HG03097 (cell line): ENCODE measurements around the gene FRS3.
A peak's percentile ranks its signal among the peaks of the same experiment; 100 is the strongest.

Experiments
- ATAC-seq: cut with Tn5 transposase; IDR thresholded peaks from one replicate; pipeline ENCODE4 v1.9.1; 2021; ENCODE audit not compliant: unreplicated experiment, low FRiP score

The FRS3 gene

DNA sequence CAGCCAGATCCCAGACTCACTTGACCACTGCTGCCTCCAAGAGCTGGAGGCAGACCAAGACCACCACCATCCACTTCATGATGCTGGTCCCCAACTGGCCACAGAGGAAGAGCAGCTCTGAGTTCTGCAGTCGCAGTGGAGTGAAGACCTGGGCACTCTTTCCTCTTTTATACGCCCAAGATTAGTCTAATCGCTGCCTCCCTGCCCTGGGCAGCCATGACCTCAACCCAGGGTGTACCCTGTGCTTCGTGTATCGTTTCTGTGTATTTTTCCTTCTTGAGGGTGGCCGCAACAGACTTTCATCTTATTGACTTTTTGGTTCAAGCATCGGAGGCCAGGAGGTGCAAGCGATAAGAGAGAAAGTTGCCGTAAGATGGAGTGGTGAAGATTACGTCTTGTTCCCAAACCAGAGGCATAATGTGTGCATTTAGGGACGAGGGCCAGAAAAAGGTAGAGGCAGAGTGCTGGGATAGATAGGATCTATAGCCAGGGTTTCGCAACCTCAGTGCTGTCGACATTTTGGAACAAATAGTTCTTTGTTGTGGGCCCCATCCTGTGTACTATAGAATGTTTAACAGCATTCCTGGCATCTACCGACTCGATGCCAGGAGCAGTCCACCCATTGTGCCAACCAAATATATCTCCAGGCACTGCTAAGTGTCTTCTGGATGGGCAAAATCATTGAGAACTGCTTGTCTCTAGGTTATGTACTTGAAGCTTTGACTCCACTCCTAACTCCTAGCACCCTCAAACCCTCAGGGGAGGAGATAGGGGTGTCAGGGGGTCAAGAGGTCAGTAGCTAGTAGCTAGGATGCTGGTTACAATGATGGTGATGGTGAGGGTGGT is 32.2 kb downstream of the FRS3 start, which contains the start of gene PGC:
Gene PGC (minus strand): TSS at position 142 of the 846 bp plus-strand sequence. CDS start 63 bp downstream, at position 79.
- no peak for ATAC-seq

DNA sequence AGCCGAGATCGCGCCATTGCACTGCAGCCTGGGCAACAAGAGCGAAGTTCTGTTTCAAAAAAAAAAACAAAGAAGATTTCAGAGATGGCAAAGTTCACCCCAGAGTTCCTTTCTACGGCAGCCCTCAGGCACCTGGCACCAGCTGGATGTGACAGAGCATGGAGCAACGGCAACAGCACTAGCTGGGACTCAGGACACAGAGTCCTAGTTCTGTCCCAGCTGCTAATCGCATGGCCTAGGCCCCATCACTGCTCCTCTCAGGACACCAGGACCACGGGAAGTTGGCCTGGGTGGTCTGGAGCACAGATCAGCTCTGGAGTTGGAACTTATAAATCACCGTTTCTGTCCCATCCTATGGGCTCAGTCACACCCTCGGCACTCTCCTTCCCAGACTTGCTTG is 33.6 kb downstream of the FRS3 start:
- ATAC-seq, result no peak

DNA sequence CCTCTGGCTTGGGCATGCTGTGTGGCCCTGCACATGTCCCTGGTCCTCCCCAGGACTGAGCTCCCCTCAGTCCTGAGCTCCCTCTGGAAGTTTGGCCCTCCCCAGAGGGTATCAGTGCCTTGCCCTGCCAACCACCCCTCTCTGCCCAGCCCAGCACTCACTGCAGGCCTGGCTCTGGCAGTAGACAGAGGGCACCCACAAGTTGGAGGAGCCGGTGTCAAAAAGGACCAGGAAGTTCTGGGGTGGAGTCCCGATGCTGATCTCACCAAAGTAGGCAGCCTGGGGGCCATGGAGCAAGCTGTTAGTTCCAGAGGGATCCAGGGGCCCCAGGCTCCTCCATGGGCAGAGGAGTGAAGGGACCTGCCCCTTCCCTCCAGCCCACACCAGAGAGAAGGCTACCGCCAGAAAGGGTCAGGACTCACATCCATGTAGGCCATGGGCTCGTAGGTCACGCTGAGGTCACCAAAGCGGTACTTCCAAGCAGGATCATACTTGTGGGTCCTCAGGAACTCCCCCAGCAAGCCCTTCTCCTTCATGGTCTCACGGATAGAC is 35.4 kb downstream of the FRS3 start:
- ATAC-seq, result no peak

DNA sequence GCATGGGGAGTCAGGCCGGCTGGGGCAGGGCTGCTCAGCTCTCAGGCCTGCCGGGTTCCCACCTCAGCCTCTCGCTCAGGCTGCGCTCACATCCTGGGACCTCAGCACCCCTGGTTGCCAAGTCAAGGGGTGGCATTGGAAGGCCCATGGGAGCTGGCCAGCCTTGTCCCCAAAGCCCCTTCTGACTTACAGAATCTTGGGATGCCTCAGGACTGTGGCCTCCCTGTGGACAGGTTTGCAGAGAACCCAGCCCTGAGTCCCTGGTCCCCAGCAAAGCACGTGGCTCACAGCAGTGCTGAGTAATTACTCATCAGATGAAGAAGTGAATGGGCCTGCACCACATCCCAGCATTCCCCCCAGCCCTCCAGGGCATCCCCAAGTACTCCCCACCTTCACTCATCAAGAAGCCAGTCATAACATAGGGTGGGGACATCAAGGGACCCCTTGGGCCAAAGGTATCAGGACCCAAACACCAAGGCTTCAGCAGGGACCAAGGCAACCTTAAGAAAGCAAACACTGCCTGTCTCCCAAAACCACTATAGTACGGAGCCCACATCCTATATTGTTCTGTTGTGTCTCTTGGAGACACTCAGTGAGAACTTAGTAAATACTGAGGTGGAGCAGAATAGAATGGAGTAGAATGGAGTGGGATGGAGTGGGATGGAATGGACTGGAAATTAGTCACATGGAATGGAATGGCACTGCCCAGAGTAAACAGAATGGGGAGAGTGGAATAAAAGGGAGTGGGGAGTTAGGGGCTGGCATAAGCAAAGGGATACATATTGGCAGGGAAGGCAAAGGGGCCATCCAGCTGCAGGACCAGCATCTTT is 36.1 kb downstream of the FRS3 start:
- ATAC-seq, result no peak

DNA sequence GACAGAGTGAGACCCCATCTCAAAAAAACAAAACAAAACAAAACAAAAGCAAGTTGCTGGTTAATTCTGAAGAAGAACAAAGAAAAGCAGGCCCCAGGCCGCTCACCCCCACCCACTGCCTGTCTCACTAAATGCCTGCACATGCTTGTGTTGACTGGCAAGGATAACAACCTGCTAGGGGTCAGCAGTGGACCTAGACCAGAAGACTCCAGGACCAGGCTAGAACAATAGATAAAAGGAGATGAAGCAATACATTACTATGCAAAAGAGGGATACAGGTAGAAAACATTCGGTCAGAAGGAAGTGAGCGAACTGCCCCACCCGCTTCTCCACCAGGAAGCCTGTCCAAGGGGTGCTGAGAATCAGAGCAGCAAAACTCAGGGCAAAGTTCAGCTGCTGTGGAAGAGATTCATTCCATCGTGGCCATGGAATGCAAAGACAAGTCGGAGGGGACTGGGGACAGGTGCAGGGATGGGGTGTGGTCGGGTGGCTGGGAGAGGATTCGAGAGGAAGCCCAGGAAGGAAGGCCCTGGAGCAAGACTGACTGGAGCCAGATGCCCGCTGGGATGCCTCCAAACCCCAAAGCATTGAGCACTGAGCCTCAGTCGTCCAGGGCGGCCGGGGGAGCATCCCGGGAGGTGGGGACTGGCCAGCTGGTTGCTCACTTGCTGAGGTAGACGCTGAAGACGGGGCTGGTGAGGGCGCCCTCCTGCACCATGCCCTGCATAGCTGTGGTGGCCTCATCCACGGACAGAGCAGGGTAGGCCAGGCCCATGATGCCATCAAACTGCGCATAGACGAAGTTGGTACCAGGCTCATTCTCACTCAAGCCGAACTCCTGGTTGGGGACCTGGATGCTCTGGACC is 37.8 kb downstream of the FRS3 start:
- no peak for ATAC-seq

DNA sequence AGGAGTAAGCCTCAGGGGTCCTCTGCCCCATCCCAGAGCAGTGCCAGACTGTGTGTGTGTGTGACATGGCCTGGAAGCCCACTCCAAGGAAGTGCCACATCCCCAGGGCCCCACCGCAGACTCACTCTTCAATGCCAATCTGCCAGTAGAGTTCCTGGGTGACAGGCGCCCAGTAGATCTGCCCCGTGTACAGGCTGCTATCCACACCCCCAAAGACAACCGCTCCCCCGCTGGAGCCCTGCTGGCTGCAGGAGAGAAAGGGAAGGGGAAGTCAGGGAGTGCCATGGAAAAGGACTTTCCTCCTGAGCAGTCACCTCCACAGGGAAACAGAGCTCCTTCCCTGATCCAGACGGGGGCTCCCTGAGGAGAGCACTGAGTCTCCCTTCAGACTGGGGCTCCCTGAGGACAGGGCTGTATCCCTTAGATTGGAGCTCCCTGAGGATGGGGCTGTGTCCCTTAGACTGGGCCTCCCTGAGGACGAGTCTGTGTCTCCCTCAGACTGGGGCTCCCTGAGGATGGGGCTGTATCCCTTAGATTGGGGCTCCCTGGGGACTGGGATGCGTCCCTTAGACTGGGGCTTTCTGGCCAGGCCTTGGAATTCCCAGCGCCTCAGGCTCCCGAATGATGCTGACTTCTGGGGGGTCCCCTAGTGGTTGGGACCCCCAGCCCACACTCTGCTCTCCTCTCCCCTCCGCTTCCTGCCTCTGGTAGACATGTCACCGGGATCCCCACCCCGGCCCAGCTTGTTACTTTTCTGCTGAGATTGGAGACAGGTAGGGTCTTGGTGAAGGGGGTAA is 39.1 kb downstream of the FRS3 start:
- ATAC-seq, result no peak

DNA sequence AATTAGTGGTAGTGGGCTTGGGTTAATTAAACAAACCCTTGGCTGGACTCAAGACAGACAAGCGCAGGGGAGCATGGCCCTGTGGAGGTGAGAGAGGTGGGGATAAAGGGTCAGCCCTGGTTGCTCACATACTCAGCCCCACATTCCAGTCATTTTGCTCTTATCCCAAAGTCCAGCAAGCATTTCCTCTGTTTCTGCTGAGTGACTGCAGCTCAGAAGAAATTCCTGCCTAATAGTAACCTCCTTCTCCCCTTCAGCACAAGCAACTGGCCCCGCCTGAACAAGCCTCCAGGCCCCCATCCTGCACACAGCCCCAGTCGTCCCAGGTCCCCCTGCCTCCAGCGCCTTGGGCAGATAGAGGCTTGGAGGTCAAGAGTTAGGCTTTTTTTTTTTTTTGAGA is 40.7 kb downstream of the FRS3 start:
- ATAC-seq, result no peak

DNA sequence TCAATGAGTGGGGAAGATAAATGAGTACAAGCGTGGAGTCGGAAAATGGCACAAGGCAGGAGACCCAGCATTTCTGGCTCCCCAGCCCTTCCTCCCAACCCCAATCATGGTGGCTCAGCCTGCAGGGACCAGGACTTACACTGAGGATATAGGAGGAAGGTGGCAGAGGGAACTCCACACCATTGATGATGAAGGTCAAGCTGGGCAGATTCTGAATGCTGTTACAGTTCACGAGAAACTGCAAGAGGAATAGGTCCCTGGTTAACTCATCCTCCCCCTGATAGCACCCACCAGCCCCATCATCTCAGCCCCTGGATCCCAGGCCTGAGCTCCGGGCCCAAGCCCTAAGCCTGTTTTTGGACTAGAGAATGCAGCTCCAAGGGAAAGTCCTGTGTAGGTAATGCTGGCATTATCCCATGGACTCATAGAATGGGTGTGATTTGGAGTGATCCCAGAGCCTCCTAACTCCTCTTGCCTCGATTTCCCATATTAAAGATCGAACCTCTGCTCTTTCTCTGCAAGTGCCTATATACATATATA is 42.0 kb downstream of the FRS3 start:
- no peak for ATAC-seq

DNA sequence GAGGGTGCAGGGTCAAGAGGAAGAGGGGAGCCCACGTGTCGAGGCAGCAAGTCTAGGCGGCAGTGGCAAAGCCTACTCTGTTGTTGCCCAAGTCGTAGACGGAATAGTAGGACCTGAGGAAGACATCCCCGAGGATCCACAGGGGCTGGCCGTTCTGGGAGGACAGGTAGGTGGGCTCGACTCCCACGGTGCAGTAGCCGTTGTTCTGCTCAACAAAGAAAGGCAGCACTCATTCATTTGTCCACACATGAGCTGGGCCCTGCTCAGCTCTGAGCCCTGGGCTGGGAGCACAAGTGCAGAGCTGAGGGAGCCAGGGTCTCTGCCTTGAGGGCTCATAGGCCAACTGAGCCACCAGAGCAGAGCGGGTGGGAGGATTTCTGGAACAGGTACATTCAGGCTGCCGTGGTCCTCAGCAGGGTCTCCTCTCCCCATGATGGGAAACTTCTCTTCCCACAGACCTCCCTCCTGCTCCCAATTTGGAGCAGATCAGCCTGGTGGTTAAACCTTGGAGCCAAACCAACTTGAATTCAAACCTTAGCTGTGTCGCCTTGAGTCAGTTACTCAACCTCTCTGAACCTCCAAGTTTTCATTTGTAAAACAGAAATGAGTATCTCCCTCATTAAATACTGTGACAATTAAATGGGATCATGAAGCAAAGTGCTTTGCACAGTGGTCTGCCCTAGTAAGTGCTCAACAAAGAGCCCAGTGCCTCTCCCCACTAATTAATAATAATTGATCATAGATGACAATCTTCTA is 42.7 kb downstream of the FRS3 start:
- no peak for ATAC-seq

DNA sequence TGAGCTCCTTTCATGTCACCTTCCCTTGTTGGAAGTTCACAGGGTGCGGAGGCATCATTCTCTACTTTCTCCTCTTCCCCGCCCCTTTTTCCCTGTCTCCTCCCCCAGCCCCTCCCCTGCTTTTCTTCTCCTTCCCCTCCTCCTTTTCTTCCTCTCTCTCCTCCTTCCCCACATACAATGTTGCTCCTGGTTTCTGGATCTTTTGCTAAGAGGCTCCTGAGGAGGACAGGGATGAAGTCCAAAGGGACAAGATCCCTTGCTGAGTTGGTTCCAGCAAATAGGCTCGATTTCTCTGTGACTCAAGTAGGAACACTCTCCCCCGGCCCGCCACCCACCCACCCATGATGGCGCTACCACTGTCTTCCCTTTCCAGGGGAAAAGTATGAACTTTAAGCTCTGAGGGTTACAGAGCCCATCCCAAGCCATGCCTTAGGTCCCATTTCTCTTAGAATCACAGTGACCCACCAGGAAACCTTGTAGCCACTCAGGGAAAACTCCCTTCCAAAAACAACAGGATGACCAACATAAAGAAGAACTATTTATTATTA is 43.4 kb downstream of the FRS3 start:
- ATAC-seq, result no peak

DNA sequence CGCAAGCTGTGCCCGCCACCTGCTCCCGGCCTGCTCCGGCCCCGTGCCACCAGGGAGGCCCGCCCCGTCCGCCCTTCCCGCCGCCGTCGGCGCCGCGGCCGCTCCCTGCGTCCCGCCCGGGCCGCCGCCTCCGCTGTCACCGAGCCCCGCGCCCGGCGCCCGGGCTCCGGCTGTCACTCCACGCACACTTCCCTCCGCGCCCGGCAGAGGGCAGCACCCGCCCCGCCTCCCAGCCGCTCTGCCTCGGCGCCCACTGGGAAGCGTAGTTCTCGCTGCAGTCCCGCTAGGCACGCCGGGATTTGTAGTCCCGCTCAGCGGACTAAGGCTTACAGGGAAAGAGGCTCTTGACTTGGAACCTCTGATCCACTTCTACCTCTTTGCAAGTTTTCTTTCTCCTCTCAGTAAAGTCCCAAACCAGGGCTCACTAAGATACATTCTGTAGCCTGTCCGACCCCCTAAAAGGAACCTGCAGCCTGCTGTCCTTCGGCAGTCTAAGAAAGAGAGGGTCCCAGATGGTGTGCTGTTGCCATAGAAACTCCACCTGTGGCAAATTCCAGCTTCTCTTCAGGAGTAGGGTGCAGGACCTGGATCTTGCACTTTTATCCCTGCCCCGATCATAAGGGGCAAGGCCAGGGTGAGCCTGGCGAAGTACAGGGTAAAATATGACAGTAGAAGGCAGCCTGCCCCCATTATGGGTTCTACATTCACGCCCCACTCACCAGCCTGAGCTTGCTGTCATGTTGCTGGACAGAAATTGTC is 44.1 kb downstream of the FRS3 start, which contains the start of gene TFEB:
Gene TFEB (minus strand): TSS at position 182 of the 759 bp plus-strand sequence. CDS start 44,395 bp downstream, outside the sequence.
- ATAC-seq, result peak; percentile 48

DNA sequence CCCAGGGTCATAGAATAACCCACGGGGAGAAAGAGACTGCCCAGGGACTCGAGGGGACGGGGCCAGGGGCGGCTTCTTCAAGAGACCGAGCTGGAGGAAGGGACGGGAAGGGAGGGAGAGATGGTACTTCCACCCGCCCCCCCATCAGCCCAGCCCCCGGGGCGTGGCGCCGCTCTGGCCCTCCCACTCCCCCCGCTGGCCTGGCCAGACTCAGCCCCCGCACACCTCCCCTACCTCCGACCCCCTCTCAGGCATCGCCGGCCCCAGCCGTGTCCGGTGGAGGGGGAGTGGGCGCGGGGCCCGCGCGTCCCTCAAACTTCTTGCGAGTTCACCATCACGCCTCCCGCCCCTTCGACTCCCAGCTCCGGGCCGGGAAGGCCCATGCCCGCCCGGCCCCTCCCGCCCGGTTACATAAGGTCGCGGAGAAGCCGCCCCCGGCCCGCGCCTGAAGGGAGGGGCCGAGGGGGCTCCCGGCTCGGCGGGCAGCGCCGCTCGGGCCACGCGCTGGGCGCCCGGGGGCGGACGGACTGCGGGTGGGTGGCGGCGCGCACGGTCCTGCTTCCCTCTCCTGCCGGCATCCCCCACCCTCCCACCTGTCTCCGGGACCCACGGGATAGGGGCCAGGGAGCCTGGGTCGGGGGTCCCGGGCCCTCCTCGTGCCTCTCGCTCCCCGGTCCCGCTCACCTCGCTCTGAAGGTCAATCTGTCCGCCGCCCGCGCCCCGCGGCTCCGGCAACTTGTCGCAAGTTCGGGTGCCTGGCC is 44.9 kb downstream of the FRS3 start:
- ATAC-seq, result peak; percentile 12

DNA sequence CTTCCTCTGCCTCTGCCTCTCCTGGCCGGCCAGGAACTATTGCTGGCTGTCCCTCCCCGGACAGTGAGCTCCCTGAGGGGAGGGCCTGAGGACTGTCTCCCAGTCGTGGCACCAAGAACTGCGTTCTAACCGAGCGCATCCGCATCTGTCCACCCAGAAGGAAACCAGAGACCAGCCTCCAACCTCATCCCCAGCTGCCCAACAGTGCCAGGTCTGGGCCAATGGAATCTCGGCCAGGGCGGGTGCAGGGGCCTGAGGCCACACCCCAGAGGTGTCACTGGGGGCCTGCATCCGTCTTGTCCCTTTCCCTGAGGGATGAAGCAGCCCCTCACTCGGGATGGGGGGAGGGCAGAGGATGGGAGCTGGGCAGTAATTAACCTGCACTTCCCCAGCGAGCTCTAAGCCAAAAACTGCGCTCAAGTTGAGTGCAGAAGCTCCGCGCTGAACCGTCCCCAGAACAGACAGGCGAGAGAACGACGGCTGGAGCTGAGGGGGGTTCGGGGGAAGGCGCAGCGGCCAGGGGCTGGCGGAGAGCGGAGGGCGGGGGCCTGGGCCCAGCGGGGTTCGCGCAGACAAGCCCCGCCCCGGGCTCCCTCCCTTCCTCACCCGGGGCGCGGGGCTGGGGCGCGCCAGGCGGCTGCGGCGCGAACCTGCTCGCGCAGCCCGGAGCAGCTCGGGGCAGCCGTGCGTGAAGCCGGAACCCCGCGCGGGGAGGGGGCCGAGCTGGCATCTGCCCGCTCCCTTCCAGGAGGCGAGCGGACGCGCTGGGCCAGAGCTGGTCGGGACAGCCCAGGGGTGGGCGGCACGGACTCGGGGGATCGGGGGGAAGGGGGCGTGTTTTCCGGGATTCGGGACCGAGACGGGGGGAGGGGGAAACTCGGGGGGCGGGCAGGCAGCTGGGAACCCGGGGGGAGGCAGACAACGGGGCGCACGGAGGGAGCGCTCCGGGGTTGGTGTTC is 45.7 kb downstream of the FRS3 start:
- peak; percentile 40 for ATAC-seq

DNA sequence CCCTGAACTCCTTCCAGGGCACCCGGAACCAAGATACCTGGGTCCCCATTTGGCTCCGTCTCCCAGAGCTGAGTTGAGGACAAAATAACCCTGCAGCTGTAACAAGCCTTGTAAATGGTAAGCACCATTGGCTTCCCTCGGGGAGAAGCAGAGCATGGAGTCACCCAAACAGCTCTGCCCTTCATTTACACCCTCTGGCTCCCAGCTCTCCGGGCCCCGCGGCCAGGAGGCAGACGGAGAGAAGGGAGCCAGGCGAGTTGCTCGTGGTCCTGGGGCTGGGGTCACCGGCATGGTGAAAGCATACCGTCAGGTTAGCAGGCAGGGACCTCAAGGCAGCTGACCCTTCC is 46.4 kb downstream of the FRS3 start:
- ATAC-seq, result no peak

DNA sequence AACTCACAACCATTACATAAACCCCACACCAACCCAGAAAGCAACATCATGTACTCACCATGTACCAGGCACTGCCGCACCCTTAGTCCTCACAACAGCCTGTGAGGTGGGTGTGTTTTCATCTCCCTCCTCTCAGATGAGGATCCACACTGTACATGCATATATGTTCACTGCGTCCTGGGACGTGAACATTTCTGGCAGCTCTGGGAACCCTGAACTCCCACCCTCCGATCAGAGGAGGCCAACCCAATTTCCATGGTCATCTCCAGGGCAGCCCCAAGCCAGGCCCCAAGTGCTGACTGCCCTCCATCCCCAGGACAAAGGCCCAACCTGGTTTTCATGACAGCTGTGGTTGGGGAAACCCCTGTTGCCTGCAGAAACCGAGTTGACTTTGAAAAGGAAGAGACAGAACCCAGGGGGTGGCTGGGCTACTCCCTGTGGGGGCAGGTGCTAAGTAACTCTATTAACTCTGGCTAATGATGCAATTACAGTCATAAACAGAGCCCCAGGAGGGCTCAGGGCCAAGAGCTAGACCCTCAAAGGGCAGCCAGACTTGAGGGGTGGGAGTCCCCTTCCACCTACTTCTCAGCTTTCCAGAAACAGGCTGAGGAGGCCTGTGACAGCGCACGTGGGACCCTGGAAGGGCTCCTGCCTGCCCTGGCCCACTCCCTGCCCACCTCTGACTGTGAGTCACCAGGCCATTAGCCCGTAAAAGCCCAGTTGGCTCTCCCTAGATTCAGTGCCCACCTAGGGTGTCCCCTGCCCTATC is 46.9 kb downstream of the FRS3 start:
- peak; percentile 26 for ATAC-seq
